Hematopoietic multipotent progenitor cell treated with erythropoietin and hydrocortisone succinate and interleukin-3 and kit ligand, for 4 days (in vitro differentiated cells): ENCODE data around the gene CALML3.

Source experiments
- DNase-seq: peaks from one replicate; pipeline ENCODE4 v3.0.0-alpha.2; 2015

Gene CALML3

GRCh38 chr10:5528989-5529701 is 4.4 kb downstream of the CALML3 start:
- DNase-seq: no peak

GRCh38 chr10:5529702-5530411 is 5.1 kb downstream of the CALML3 start:
- no peak for DNase-seq

- DNase-seq: no peak
These were observed 5.6 kb downstream of the CALML3 start for GRCh38 chr10:5530412-5530806.

GRCh38 chr10:5530846-5531557 is 6.2 kb downstream of the CALML3 start:
- DNase-seq: no peak

- DNase-seq: no peak
These were observed 7.0 kb downstream of the CALML3 start for GRCh38 chr10:5531558-5532306.

GRCh38 chr10:5532307-5532605 is 7.5 kb downstream of the CALML3 start:
- DNase-seq: no peak

GRCh38 chr10:5532618-5533097 is 7.9 kb downstream of the CALML3 start:
- DNase-seq: no peak

- DNase-seq: no peak
These were observed 8.5 kb downstream of the CALML3 start for GRCh38 chr10:5533098-5533731.

GRCh38 chr10:5534051-5534821 is 9.5 kb downstream of the CALML3 start:
- no peak for DNase-seq

- DNase-seq: peak; percentile 65
These were observed 10.4 kb downstream of the CALML3 start for GRCh38 chr10:5534880-5535856.

- no peak for DNase-seq
These were observed 11.8 kb downstream of the CALML3 start for GRCh38 chr10:5536486-5537081.

- no peak for DNase-seq
These were observed 12.9 kb downstream of the CALML3 start for GRCh38 chr10:5537684-5538083.

GRCh38 chr10:5538446-5538845 is 13.7 kb downstream of the CALML3 start:
- no peak for DNase-seq

GRCh38 chr10:5538892-5539651 is 14.3 kb downstream of the CALML3 start:
- DNase-seq: peak; percentile 79

GRCh38 chr10:5540080-5540479 is 15.3 kb downstream of the CALML3 start:
- no peak for DNase-seq

- DNase-seq: no peak
These were observed 16.1 kb downstream of the CALML3 start for GRCh38 chr10:5540891-5541290.

- no peak for DNase-seq
These were observed 17.3 kb downstream of the CALML3 start for GRCh38 chr10:5542100-5542499.

GRCh38 chr10:5543623-5544022 is 18.9 kb downstream of the CALML3 start:
- DNase-seq: no peak

- no peak for DNase-seq
These were observed 19.6 kb downstream of the CALML3 start for GRCh38 chr10:5544216-5544805.
